Neural cell (in vitro differentiated cells): Measurements from ENCODE around the gene KMT5C.

Experiments used
- CTCF ChIP-seq: fragments of 450-650 bp; IDR thresholded peaks from 2 replicates; pipeline ENCODE4 v1.5.1; 2014; ENCODE audit warnings: antibody characterized with exemption, mild to moderate bottlenecking, moderate library complexity; ENCODE audit not compliant: poor library complexity, severe bottlenecking
- EZH2 ChIP-seq: fragments of 200-600, 300-800 bp; shearing (Covaris generic), sonication (generic); IDR thresholded peaks from 2 replicates; pipeline ENCODE4 v1.6.1; 2014; ENCODE audit warnings: antibody characterized with exemption, low read length, borderline replicate concordance, mild to moderate bottlenecking; ENCODE audit not compliant: insufficient read depth, poor library complexity, severe bottlenecking
- POLR2AphosphoS5 ChIP-seq: IDR thresholded peaks from 2 replicates; pipeline ENCODE4 v1.6.1; 2012
- REST ChIP-seq: IDR thresholded peaks from 2 replicates; pipeline ENCODE4 v1.6.1; 2012; ENCODE audit warnings: borderline replicate concordance
- TAF1 ChIP-seq: IDR thresholded peaks from 2 replicates; pipeline ENCODE4 v1.6.1; 2012; ENCODE audit warnings: low read depth

GRCh38 chr19:55366790-55367189 is 27.1 kb downstream of the KMT5C start:
- TF ChIP-seq EZH2 (no peak), CTCF (no peak), POLR2AphosphoS5 (no peak), REST (no peak), TAF1 (no peak)
